Loucy (cell line): ENCODE results near the gene ASTN2.

Experiments used
- EZH2phosphoT487 ChIP-seq: fragments of 200-600 bp; IDR thresholded peaks from 2 replicates; pipeline ENCODE4 v1.6.1; 2018; ENCODE audit warnings: antibody characterized with exemption, mild to moderate bottlenecking, moderate library complexity, borderline replicate concordance
- TF ChIP-seq, protein P1 (sequence below): fragments of 200-600 bp; sonication (generic); conservative IDR thresholded peaks from 2 replicates; pipeline ENCODE4 v1.5.1; 2014; ENCODE audit warnings: mild to moderate bottlenecking, antibody characterized with exemption, low read length

DNA sequence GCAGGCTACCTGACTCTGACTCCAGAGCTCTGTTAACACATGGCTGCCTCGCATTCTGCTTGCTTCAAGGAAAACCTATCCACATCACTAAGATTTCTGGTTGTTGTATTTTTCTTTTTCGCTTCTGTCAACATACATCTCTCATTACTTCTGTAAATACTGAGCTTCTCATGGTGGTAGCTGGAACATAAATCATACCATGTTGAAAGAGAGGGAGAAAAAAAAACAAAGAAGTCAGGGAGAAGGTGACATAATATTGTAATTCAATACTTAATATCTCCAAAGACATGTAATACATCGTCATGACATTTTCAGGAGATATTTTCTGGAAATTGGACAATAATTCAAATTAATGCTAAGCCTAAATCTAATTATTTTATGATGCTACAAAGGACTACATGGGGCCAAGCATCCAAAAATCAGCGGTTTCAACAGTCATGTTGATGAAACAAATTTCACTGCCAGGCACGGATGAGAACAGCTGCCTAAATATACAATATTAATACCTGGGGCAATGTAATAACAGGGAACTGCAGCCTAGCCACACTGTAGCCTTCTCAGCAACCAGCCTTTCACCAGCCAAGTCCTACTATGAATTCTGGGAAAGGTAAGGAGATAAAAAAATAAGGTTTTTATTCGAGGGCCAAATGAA, 395.8 kb downstream of the ASTN2 start:
- TF ChIP-seq, protein P1, sequence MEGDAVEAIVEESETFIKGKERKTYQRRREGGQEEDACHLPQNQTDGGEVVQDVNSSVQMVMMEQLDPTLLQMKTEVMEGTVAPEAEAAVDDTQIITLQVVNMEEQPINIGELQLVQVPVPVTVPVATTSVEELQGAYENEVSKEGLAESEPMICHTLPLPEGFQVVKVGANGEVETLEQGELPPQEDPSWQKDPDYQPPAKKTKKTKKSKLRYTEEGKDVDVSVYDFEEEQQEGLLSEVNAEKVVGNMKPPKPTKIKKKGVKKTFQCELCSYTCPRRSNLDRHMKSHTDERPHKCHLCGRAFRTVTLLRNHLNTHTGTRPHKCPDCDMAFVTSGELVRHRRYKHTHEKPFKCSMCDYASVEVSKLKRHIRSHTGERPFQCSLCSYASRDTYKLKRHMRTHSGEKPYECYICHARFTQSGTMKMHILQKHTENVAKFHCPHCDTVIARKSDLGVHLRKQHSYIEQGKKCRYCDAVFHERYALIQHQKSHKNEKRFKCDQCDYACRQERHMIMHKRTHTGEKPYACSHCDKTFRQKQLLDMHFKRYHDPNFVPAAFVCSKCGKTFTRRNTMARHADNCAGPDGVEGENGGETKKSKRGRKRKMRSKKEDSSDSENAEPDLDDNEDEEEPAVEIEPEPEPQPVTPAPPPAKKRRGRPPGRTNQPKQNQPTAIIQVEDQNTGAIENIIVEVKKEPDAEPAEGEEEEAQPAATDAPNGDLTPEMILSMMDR, result no peak
- TF ChIP-seq EZH2phosphoT487, result no peak
